Cardiac septum (tissue), 1 donor: ENCODE data around the gene IRF6. TPM values are rescaled to one million over a fixed set of nuclear protein-coding genes. Genes with fewer than 3 reads are reported as not detected.

Source experiments
- DNase-seq: peaks from one replicate; pipeline ENCODE4 v3.0.0-alpha.2; 2020; ENCODE audit warnings: low spot score
- intact Hi-C: fragments of 100-400 bp; cut with DNase I; formaldehyde crosslinking; loops from one replicate; pipeline ENCODE4 v1.14.0; 2022
- total RNA-seq: library from RNA; stranded (reverse); fragmentation: NEBNext Ultra II Directional; extraction: Animal tissue kit (Norgen Biotek cat#: 25700); gene quantifications from one replicate; pipeline ENCODE4 v1.2.1, GENCODE V29; 2021
- donor health status: DM: no; HTN: no; CAD: no.

IRF6 gene
- total RNA-seq, 1 donor from 2014 or later: 34.0 TPM

DNA sequence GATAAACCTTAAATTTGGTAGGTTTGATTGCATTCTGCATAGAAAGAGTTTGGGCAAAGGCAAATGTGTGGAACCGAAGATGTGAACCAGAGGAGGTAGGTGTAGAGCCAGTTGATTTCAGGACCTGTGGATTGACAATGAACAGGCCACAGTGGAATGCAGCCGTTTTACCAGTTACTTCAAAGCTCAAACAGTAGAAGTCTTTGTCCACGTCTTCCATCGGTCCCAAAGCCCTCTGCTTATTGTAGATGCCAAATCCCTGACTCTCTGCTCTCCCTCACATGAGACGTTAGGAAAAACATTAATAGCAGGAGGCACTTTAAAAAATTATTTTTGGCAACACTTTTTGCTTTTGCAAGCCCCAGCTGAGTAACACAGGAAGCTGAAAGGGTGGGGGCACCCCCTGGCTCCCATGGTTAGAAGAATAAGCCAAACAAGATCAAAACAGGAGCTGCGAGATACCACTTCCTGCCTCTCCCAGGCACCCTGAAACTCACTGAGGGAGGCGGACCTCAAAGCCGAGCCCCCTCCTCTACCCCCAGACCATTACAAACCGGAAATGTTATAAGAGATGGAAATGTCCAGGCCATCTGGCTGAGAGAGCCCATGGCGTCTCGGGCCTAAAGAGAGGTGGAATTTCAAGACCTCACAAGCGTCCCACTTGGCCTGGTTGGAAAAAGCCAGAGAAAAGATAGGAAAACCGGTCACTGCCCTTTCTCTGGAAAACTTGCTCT is 36.6 kb downstream of the IRF6 start:
- DNase-seq: peak; percentile 90

GRCh38 chr1:209768354-209768774 is 37.6 kb downstream of the IRF6 start:
- intact Hi-C loops: loop anchor here (5.0 kb wide), 1 partner anchor 59 kb away; the partner anchor contains the start of gene UTP25
- DNase-seq: no peak

More for the DNA sequence above, 36.6 kb downstream of the IRF6 start:
- intact Hi-C loops: loop anchor here (5.0 kb wide), 1 partner anchor 58 kb away; the partner anchor contains the start of gene UTP25

GRCh38 chr1:209767706-209768105 is 38.2 kb downstream of the IRF6 start:
- DNase-seq: no peak
- intact Hi-C loops: loop anchor here (5.0 kb wide), 1 partner anchor 60 kb away; the partner anchor contains the start of gene UTP25

- no peak for DNase-seq
- intact Hi-C loops: loop anchor here (5.0 kb wide), 1 partner anchor 60 kb away; the partner anchor contains the start of gene UTP25
Observed at GRCh38 chr1:209767096-209767495, 38.8 kb downstream of the IRF6 start.

- peak; percentile 75 for DNase-seq
- intact Hi-C loops: loop anchor here (5.0 kb wide), 1 partner anchor 61 kb away; the partner anchor contains the start of gene UTP25
Observed at GRCh38 chr1:209766051-209766450, 39.9 kb downstream of the IRF6 start.

- DNase-seq: no peak
- intact Hi-C loops: no loop called here
Observed at GRCh38 chr1:209761011-209761635, 44.8 kb downstream of the IRF6 start.

GRCh38 chr1:209759829-209760359 is 46.0 kb downstream of the IRF6 start:
- intact Hi-C loops: no loop called here
- no peak for DNase-seq

DNA sequence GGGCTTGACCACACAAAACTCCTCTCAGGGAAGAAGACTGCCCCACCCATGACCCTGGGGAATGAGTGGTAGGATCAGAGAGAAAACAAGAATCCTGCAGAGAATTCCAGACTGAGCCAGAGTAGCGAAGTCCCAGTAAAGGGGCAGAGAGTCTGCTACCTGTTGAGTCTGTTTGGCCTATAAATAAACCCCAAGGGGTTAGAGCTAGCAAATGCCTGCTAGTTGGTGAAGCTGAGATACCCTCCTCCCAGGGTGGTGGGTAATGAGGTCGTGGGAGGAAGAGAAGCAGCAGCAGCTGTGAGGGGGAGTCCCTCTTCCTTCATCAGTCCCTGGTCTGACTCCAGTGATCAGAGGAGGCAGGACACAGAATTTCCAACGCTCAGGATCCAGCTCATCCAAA is 47.5 kb downstream of the IRF6 start:
- DNase-seq: no peak
- intact Hi-C loops: no loop called here

- intact Hi-C loops: no loop called here
- DNase-seq: peak; percentile 81
Observed at GRCh38 chr1:209756615-209757445, 49.1 kb downstream of the IRF6 start.

DNA sequence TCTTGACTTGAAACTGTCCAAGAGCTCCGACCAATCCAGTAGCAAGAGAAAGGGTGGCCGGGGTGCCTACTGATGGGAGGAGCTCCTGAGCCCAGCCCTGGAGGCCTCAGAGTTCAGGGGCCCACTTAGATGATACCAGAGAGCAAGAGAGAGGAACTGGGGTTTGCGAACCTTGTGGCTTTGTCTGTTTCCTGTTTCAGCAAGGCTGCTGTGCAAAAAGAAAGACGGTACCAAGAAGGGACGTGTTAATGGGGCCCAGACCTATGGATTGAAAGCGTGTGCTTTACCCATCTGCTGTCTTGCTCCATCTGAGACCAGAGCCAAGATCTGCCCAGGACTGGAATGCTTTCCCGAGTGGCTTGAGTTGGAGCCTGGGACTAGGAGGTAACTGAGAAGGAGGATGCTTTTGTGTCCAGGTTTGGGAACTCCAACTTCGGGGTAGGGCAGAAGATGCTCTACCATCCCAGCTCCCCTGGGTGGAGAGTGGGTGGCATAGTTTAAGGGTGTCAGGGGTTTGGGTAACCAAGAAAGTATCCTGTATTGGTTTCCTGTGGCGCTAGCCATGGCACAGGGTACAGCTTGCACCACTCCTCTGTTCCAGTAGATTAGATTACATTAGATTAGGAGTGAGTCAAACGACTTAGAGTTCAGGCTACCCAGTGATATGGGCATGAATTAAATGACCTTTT is 49.9 kb downstream of the IRF6 start, which contains the start of gene TRAF3IP3:
TSS of gene TRAF3IP3 (plus strand) at position 128 of the 689 bp plus-strand sequence. CDS start 3,987 bp downstream, outside the sequence.
- intact Hi-C loops: no loop called here
- no peak for DNase-seq

- intact Hi-C loops: no loop called here
- DNase-seq: no peak
Observed at GRCh38 chr1:209755256-209755655, 50.7 kb downstream of the IRF6 start.

GRCh38 chr1:209752890-209753289 is 53.1 kb downstream of the IRF6 start:
- no peak for DNase-seq
- intact Hi-C loops: no loop called here

DNA sequence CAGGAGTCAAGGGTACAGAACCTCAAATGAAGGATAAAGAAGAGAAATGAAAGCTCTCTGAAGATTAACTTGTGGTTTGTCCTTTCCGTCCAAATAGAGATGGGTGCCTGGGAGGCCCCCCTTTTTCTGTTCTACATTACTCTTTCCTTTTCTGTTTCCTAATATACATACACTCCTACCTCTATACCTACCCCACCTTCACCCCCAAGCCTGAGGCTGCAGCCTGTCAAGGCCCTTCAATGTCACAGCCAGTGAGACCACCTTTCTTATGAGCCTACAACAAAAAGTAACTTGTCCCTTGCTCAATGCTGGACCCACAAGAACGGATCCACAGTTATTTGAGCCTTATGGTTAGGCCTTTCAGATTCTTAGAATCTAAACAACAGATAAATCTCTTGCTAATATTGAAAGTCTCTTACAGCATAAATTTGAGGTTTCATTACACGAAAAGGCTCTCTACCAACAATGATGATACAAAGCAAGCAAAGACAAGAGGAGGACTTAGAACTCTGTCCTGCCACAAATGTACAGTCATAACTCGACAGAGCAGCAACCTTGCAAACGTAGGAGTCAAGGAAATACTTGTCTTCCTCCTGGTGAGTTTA is 54.2 kb downstream of the IRF6 start:
- no peak for DNase-seq
- intact Hi-C loops: no loop called here

DNA sequence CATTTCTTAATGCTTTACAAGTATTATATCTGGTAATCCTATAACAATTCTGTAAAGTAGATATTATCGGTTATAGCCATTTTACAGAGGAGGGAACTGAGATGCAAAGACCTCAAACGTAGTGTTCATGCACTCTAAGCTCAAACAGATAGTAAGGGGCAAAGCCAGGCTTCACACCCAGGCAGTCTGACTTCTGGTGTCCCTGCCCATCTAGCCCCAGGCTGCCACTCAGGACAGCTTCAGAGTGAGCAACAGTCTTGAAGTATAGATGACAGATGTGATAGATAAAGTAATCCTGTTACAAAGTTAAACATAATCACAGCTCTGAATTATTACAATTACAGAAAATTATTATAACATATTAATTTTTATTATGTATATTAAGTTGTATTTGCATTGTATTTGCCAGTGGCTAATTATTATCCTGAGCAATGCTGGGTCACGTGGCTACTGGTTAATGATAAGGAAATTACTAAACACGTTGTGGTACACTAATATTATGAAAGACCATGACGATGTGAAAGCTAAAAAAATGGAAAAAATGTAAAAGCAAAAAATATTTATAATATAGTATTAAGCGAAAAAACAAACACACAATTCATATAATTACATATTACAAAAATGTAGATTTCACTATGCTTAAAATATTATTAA is 56.1 kb downstream of the IRF6 start:
- DNase-seq: no peak
- intact Hi-C loops: loop anchor here (2.0 to 5.0 kb wide), 2 partner anchors 122 to 149 kb away; no protein-coding TSS in a partner anchor

- intact Hi-C loops: loop anchor here (2.0 to 5.0 kb wide), 2 partner anchors 122 to 148 kb away; no protein-coding TSS in a partner anchor
- DNase-seq: no peak
Observed at GRCh38 chr1:209749205-209749604, 56.7 kb downstream of the IRF6 start.

- DNase-seq: no peak
- intact Hi-C loops: loop anchor here (2.0 to 5.0 kb wide), 2 partner anchors 121 to 148 kb away; no protein-coding TSS in a partner anchor
Observed at GRCh38 chr1:209748620-209749019, 57.3 kb downstream of the IRF6 start.

DNA sequence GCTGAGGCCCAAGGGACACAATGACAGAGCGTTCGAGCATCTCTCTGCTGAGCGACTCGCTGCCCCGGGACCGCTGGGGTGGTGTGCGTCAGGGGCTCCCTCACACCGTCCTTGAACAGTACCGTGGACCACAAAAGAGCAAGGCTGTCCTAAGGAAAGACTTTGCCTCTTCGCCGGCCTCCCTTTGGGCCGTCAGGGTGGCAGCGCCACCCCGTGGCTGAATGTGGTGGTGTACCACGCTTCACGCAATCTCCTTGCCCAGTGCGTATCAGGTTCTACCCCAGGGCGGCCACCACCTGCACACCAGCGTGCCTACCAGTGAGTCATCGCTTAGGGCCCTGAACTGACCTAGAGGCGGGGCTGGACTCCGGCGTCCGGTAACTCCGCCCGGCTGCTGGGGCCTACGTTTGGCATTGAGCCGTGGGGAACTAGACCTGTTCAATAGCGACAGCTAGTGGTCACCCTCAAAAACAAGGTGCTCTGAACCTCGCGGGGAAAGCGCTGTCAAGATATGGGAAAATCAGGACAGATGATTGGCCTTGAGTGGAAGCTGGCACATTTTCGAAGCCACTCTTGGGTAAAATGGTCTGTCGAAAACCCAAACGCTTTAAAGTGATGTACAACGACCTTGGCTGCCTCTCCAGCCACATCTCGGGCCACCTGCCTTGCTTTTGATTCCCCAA is 58.2 kb downstream of the IRF6 start:
- DNase-seq: peak; percentile 98
- intact Hi-C loops: loop anchor here (1.0 to 5.0 kb wide), 5 partner anchors 45 to 171 kb away; no protein-coding TSS in a partner anchor
